ENCODE measurements around the gene FBXL2. TPM values are rescaled to one million over a fixed set of nuclear protein-coding genes. Genes with fewer than 3 reads are reported as not detected.

Gene FBXL2
- total RNA-seq, 3 donors from 2014 or later (not counting 1 experiment from before 2014, with no cell fraction given): not detected

- 100% methylated on average over 1 of the region's 1 CpG for WGBS (ENCODE audit: insufficient coverage)
- Histone ChIP-seq H3K36me3 (ENCODE audit: control insufficient read depth, insufficient read depth, low read length) (no peaks in the 10 kb centered on the region), H3K4me3 (ENCODE audit: low read length) (no peak overlapping the region), H3K27me3 (ENCODE audit: control insufficient read depth, insufficient read depth, low read length) (peaks cover 2% of the 10 kb centered on the region), H3K4me1 (ENCODE audit: control insufficient read depth, insufficient read depth, low read length) (no peaks in the 10 kb centered on the region), H3K9me3 (ENCODE audit: control insufficient read depth, insufficient read depth, low read length) (no peaks in the 10 kb centered on the region), H3K27ac (ENCODE audit: low read length) (no peak overlapping the region)
- H3K27me3 Mint-ChIP-seq (ENCODE audit: low read depth in 2 of 2): peaks cover 0 to 31% of the 10 kb centered on the region in 2 donors
- no peaks in the 10 kb centered on the region for H3K9me3 Mint-ChIP-seq
- no peak overlapping the region for H3K27ac Mint-ChIP-seq
- ATAC-seq (no peak), DNase-seq (no peak)
- H3K4me3 Mint-ChIP-seq: no peak overlapping the region
- no peaks in the 10 kb centered on the region for H3K36me3 Mint-ChIP-seq
- intact Hi-C loops (cut with micrococcal nuclease): no loop called here
- TF ChIP-seq, protein P1, sequence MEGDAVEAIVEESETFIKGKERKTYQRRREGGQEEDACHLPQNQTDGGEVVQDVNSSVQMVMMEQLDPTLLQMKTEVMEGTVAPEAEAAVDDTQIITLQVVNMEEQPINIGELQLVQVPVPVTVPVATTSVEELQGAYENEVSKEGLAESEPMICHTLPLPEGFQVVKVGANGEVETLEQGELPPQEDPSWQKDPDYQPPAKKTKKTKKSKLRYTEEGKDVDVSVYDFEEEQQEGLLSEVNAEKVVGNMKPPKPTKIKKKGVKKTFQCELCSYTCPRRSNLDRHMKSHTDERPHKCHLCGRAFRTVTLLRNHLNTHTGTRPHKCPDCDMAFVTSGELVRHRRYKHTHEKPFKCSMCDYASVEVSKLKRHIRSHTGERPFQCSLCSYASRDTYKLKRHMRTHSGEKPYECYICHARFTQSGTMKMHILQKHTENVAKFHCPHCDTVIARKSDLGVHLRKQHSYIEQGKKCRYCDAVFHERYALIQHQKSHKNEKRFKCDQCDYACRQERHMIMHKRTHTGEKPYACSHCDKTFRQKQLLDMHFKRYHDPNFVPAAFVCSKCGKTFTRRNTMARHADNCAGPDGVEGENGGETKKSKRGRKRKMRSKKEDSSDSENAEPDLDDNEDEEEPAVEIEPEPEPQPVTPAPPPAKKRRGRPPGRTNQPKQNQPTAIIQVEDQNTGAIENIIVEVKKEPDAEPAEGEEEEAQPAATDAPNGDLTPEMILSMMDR (IDR thresholded peaks at IDR 0.05): no peak
- no peaks in the 10 kb centered on the region for H3K4me1 Mint-ChIP-seq
Measured at GRCh38 chr3:33238923-33239322, 38.3 kb upstream of the FBXL2 start.

DNA sequence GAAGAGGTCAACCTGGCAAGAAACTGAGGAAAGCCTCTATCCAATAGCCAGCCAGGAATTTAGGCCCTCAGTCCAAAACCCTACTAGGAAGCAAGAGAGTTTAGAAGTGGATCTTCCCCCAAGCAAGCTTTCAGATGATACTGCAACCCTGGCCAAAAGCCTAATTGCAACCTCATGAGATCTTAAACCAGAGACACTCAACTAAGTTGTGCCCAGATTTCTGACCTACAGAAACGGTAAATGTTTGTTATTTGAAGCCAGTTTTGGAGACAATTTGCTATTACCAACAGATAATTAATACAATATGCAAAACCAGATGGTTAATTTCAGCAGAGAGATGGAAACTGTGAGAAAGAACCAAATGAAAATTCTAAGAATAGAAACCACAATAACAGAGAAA lies 37.0 kb upstream of the FBXL2 start:
- Histone ChIP-seq H3K27me3 (ENCODE audit: control insufficient read depth, insufficient read depth, low read length) (peaks cover 2% of the 10 kb centered on the region), H3K27ac (ENCODE audit: low read length) (no peak overlapping the region), H3K4me3 (ENCODE audit: low read length) (no peak overlapping the region), H3K36me3 (ENCODE audit: control insufficient read depth, insufficient read depth, low read length) (no peaks in the 10 kb centered on the region), H3K9me3 (ENCODE audit: control insufficient read depth, insufficient read depth, low read length) (no peaks in the 10 kb centered on the region), H3K4me1 (ENCODE audit: control insufficient read depth, insufficient read depth, low read length) (no peaks in the 10 kb centered on the region)
- no peak for ATAC-seq
- TF ChIP-seq, protein P1 (IDR thresholded peaks at IDR 0.05): no peak
- Mint-ChIP-seq H3K27ac (no peak overlapping the region), H3K36me3 (no peaks in the 10 kb centered on the region), H3K4me1 (no peaks in the 10 kb centered on the region), H3K4me3 (no peak overlapping the region), H3K27me3 (ENCODE audit: low read depth in 2 of 2) (peaks cover 0 to 31% of the 10 kb centered on the region in 2 donors), H3K9me3 (no peaks in the 10 kb centered on the region)
- no peak for DNase-seq
- WGBS (ENCODE audit: insufficient coverage): no CpG with 5 or more reads among the region's 1 CpG
- intact Hi-C loops (cut with micrococcal nuclease): no loop called here

- no peaks in the 10 kb centered on the region for H3K4me1 Mint-ChIP-seq
- no peaks in the 10 kb centered on the region for H3K36me3 ChIP-seq (ENCODE audit: control insufficient read depth, insufficient read depth, low read length)
- no peaks in the 10 kb centered on the region for H3K9me3 ChIP-seq (ENCODE audit: control insufficient read depth, insufficient read depth, low read length)
- H3K27ac Mint-ChIP-seq: no peak overlapping the region
- no peaks in the 10 kb centered on the region for H3K27me3 ChIP-seq (ENCODE audit: control insufficient read depth, insufficient read depth, low read length)
- DNase-seq (no peak), ATAC-seq (no peak)
- intact Hi-C loops (cut with micrococcal nuclease): no loop called here
- TF ChIP-seq, protein P1 (IDR thresholded peaks at IDR 0.05): no peak
- peaks cover 0 to 2% of the 10 kb centered on the region in 2 donors for H3K9me3 Mint-ChIP-seq
- no peak overlapping the region for H3K4me3 ChIP-seq (ENCODE audit: low read length)
- no peaks in the 10 kb centered on the region for H3K36me3 Mint-ChIP-seq
- H3K4me3 Mint-ChIP-seq: no peak overlapping the region
- H3K27ac ChIP-seq (ENCODE audit: low read length): no peak overlapping the region
- no peaks in the 10 kb centered on the region for H3K4me1 ChIP-seq (ENCODE audit: control insufficient read depth, insufficient read depth, low read length)
- peaks cover 8 to 18% of the 10 kb centered on the region in 2 donors for H3K27me3 Mint-ChIP-seq (ENCODE audit: low read depth in 2 of 2)
Measured at GRCh38 chr3:33246786-33247185, 30.5 kb upstream of the FBXL2 start.

GRCh38 chr3:33250712-33251111 lies 26.5 kb upstream of the FBXL2 start:
- H3K27ac ChIP-seq (ENCODE audit: low read length): no peak overlapping the region
- no peaks in the 10 kb centered on the region for H3K9me3 ChIP-seq (ENCODE audit: control insufficient read depth, insufficient read depth, low read length)
- Mint-ChIP-seq H3K9me3 (peaks cover 0 to 2% of the 10 kb centered on the region in 2 donors), H3K4me3 (no peak overlapping the region), H3K4me1 (no peaks in the 10 kb centered on the region), H3K27ac (no peak overlapping the region), H3K27me3 (ENCODE audit: low read depth in 2 of 2) (peaks cover 7 to 18% of the 10 kb centered on the region in 2 donors), H3K36me3 (no peaks in the 10 kb centered on the region)
- 50% methylated on average over 1 of the region's 1 CpG for WGBS (ENCODE audit: insufficient coverage)
- DNase-seq (no peak), ATAC-seq (no peak)
- no peaks in the 10 kb centered on the region for H3K36me3 ChIP-seq (ENCODE audit: control insufficient read depth, insufficient read depth, low read length)
- intact Hi-C loops (cut with micrococcal nuclease): no loop called here
- H3K4me3 ChIP-seq (ENCODE audit: low read length): no peak overlapping the region
- TF ChIP-seq, protein P1 (IDR thresholded peaks at IDR 0.05): no peak
- no peaks in the 10 kb centered on the region for H3K4me1 ChIP-seq (ENCODE audit: control insufficient read depth, insufficient read depth, low read length)
- no peaks in the 10 kb centered on the region for H3K27me3 ChIP-seq (ENCODE audit: control insufficient read depth, insufficient read depth, low read length)
